Lung (tissue), 12 donors: Measurements from ENCODE around the gene RFPL3. TPM values are rescaled to one million over a fixed set of nuclear protein-coding genes. Genes with fewer than 3 reads are reported as not detected.

Source experiments
- ATAC-seq: fragments of 200-7000 bp; cut with Tn5 transposase; one replicate; pipeline ENCODE4 v1.9.1; 2020; ENCODE audit warnings: moderate number of reproducible peaks; ENCODE audit not compliant: insufficient read depth, low FRiP score
- DNase-seq, 3 donors: peaks; one replicate each; pipeline ENCODE4 v3.0.0-alpha.2; 2013 to 2017
- H3K27ac ChIP-seq, 2 donors: one replicate each; pipeline ENCODE4 v1.5.1; 2013; ENCODE audit warnings: mild to moderate bottlenecking in 2 of 2, moderate library complexity in 2 of 2, control low read depth in 1 of 2, inconsistent platforms in 1 of 2, low read depth in 1 of 2, low read length in 1 of 2
- H3K27me3 ChIP-seq, 3 donors: one replicate each; pipeline ENCODE4 v1.5.1; 2013; ENCODE audit warnings: low read length in 2 of 3; ENCODE audit not compliant: control insufficient read depth in 3 of 3, insufficient read depth in 3 of 3
- H3K36me3 ChIP-seq, 4 donors: one replicate each; pipeline ENCODE4 v1.5.1; 2013; ENCODE audit warnings: low read length in 4 of 4, mild to moderate bottlenecking in 1 of 4, moderate library complexity in 1 of 4; ENCODE audit not compliant: control insufficient read depth in 4 of 4, insufficient read depth in 4 of 4
- H3K4me1 ChIP-seq, 5 donors: one replicate each; pipeline ENCODE4 v1.5.1; 2013; ENCODE audit warnings: low read length in 5 of 5, mild to moderate bottlenecking in 2 of 5, moderate library complexity in 1 of 5; ENCODE audit not compliant: control insufficient read depth in 5 of 5, insufficient read depth in 5 of 5
- H3K4me3 ChIP-seq: one replicate; pipeline ENCODE4 v1.5.1; 2013; ENCODE audit warnings: mild to moderate bottlenecking, control low read depth, moderate library complexity
- H3K9ac ChIP-seq, 2 donors: one replicate each; pipeline ENCODE4 v1.5.1; 2013; ENCODE audit warnings: low read length in 2 of 2, control low read depth in 1 of 2; ENCODE audit not compliant: insufficient read depth in 1 of 2
- H3K9me3 ChIP-seq, 4 donors: one replicate each; pipeline ENCODE4 v1.5.1; 2013; ENCODE audit warnings: low read length in 3 of 4, mild to moderate bottlenecking in 1 of 4, moderate library complexity in 1 of 4; ENCODE audit not compliant: control insufficient read depth in 4 of 4, insufficient read depth in 3 of 4
- CTCF ChIP-seq: IDR thresholded peaks from 2 replicates; pipeline ENCODE4 v1.5.1; 2012; ENCODE audit warnings: mild to moderate bottlenecking; ENCODE audit errors: control extremely low read depth, extremely low read depth
- WGBS, 2 donors: extraction: QIAGEN DNeasy Blood & Tissue Kit; methylation state at CpG; one replicate each; pipeline ENCODE4 v1.1.7; 2013; 5-methylcytosine and 5-hydroxymethylcytosine counted together
- polyA plus RNA-seq, 2 donors: library from polyadenylated mRNA; stranded (reverse); fragments of 200-250 nt; gene quantifications; one replicate each; pipeline ENCODE4 v1.2.1, GENCODE V29; 2013
- total RNA-seq, 2 donors: library from RNA; depleted of rRNA in 1 of 2; stranded (reverse); fragments of >200 nt in 1 of 2; gene quantifications; one replicate each; pipeline ENCODE4 v1.2.1, GENCODE V29; 2014 to 2021
- donor health status: control.
- donor health status: control.
- donor health status: Bipolar disorder and iron deficiency.
- donor health status: healthy.
- donor health status: DM: yes; HTN: yes; CAD: no.

The RFPL3 gene
- total and polyA plus RNA-seq, 4 donors = not detected

- Histone ChIP-seq H3K9me3 (no peaks in the 10 kb centered on the region), H3K27me3 (no peaks in the 10 kb centered on the region), H3K4me1 (no peaks in the 10 kb centered on the region), H3K4me3 (no peak overlapping the region), H3K9ac (no peak overlapping the region), H3K27ac (no peak overlapping the region), H3K36me3 (peaks cover 40 to 66% (median 48%) of the 10 kb centered on the region in 4 donors)
- WGBS, 2 donors = 89 to 94% methylated on average over 5 of the region's 5 CpGs
- TF ChIP-seq CTCF = no peak
- ATAC-seq (no peak), DNase-seq (no peak)
Measured at GRCh38 chr22:32395107-32395506, 37.4 kb downstream of the RFPL3 start.

- no peaks in the 10 kb centered on the region for H3K4me1 ChIP-seq
- TF ChIP-seq CTCF = no peak
- no peaks in the 10 kb centered on the region for H3K9me3 ChIP-seq
- DNase-seq (no peak), ATAC-seq (no peak)
- no peaks in the 10 kb centered on the region for H3K27me3 ChIP-seq
- no peak overlapping the region for H3K9ac ChIP-seq
- peaks cover 42 to 69% (median 54%) of the 10 kb centered on the region in 4 donors for H3K36me3 ChIP-seq
- WGBS, 2 donors = 70 to 93% methylated on average over 1 of the region's 1 CpG
- no peak overlapping the region for H3K27ac ChIP-seq
- no peak overlapping the region for H3K4me3 ChIP-seq
Measured at GRCh38 chr22:32396255-32396654, 38.6 kb downstream of the RFPL3 start.

- H3K27ac ChIP-seq = peak overlapping the region in 1 of 2 donors; percentile 24
- no peak overlapping the region for H3K9ac ChIP-seq
- WGBS, 2 donors = 69 to 90% methylated on average over 5 of the region's 5 CpGs
- H3K4me1 ChIP-seq = no peaks in the 10 kb centered on the region
- no peaks in the 10 kb centered on the region for H3K27me3 ChIP-seq
- H3K36me3 ChIP-seq = peaks cover 46 to 73% (median 57%) of the 10 kb centered on the region in 4 donors
- H3K4me3 ChIP-seq = no peak overlapping the region
- ATAC-seq = no peak
- DNase-seq = no peak
- no peaks in the 10 kb centered on the region for H3K9me3 ChIP-seq
- TF ChIP-seq CTCF = no peak
Measured at GRCh38 chr22:32396746-32397145, 39.1 kb downstream of the RFPL3 start.

- Histone ChIP-seq H3K27ac (no peak overlapping the region), H3K27me3 (no peaks in the 10 kb centered on the region), H3K4me1 (no peaks in the 10 kb centered on the region), H3K36me3 (peaks cover 20 to 52% (median 40%) of the 10 kb centered on the region in 4 donors), H3K4me3 (no peak overlapping the region), H3K9ac (no peak overlapping the region), H3K9me3 (no peaks in the 10 kb centered on the region)
- DNase-seq = no peak
- no peak for ATAC-seq
- TF ChIP-seq CTCF = no peak
- WGBS, 2 donors = 72 to 78% methylated on average over 4 of the region's 4 CpGs
Measured at GRCh38 chr22:32401486-32401885, 43.8 kb downstream of the RFPL3 start.
